HCEC 1CT (cell line): ENCODE data around the gene SCYL3.
A peak's percentile ranks its signal among the peaks of the same experiment; 100 is the strongest.
"Not testable (repeated sequence)": the region's sequence is repeated elsewhere in the genome, so short reads cannot be mapped to it uniquely, and the experiment has no call there.

Experiments
- DNase-seq: peaks from one replicate; pipeline ENCODE4 v3.0.0-alpha.2; 2017

Gene SCYL3

GRCh38 chr1:169893645-169894423, at the start of gene SCYL3:
Gene SCYL3, minus strand, starts transcription at chr1:169893896. Its CDS starts 5,056 bp downstream, at chr1:169888840.
- DNase-seq = peak; percentile 98

- peak; percentile 27 for DNase-seq
Observed at GRCh38 chr1:169941982-169942830, 48.5 kb upstream of the SCYL3 start.

- no peak for DNase-seq
Observed at GRCh38 chr1:169933984-169934725, 40.5 kb upstream of the SCYL3 start.

- no peak for DNase-seq
Observed at GRCh38 chr1:169931795-169932231, 38.1 kb upstream of the SCYL3 start.

- no peak for DNase-seq
Observed at GRCh38 chr1:169929210-169929526, 35.5 kb upstream of the SCYL3 start.

- peak; percentile 65 for DNase-seq
Observed at GRCh38 chr1:169928438-169929209, 34.9 kb upstream of the SCYL3 start.

- no peak for DNase-seq
Observed at GRCh38 chr1:169925505-169926482, 32.1 kb upstream of the SCYL3 start.

GRCh38 chr1:169924829-169925228, 31.1 kb upstream of the SCYL3 start:
- no peak for DNase-seq

- DNase-seq = no peak
Observed at GRCh38 chr1:169924063-169924462, 30.4 kb upstream of the SCYL3 start.

- DNase-seq = no peak
Observed at GRCh38 chr1:169921080-169921479, 27.4 kb upstream of the SCYL3 start.

GRCh38 chr1:169918927-169919326, 25.2 kb upstream of the SCYL3 start:
- no peak for DNase-seq

- DNase-seq = not testable (repeated sequence)
Observed at GRCh38 chr1:169918220-169918619, 24.5 kb upstream of the SCYL3 start.

GRCh38 chr1:169915150-169915549, 21.5 kb upstream of the SCYL3 start:
- DNase-seq = no peak

- peak; percentile 67 for DNase-seq
Observed at GRCh38 chr1:169914531-169914930, 20.8 kb upstream of the SCYL3 start.

- DNase-seq = no peak
Observed at GRCh38 chr1:169909499-169909898, 15.8 kb upstream of the SCYL3 start.

- peak; percentile 47 for DNase-seq
Observed at GRCh38 chr1:169906938-169907337, 13.2 kb upstream of the SCYL3 start.

GRCh38 chr1:169904834-169905233, 11.1 kb upstream of the SCYL3 start:
- DNase-seq = no peak

GRCh38 chr1:169902751-169903150, 9.1 kb upstream of the SCYL3 start:
- DNase-seq = no peak

- no peak for DNase-seq
Observed at GRCh38 chr1:169901115-169901514, 7.4 kb upstream of the SCYL3 start.

GRCh38 chr1:169900571-169900970, 6.9 kb upstream of the SCYL3 start:
- no peak for DNase-seq

- DNase-seq = no peak
Observed at GRCh38 chr1:169899519-169900217, 6.0 kb upstream of the SCYL3 start.
